ENCODE data around the gene PPP2R5C. TPM values are rescaled to one million over a fixed set of nuclear protein-coding genes. Genes with fewer than 3 reads are reported as not detected.

PPP2R5C gene
- total and polyA plus RNA-seq, 2 of the 8 experiments (the other 6 are each of a cell fraction or from before 2014, with no cell fraction given) = 49.6 to 95.9 TPM

DNA sequence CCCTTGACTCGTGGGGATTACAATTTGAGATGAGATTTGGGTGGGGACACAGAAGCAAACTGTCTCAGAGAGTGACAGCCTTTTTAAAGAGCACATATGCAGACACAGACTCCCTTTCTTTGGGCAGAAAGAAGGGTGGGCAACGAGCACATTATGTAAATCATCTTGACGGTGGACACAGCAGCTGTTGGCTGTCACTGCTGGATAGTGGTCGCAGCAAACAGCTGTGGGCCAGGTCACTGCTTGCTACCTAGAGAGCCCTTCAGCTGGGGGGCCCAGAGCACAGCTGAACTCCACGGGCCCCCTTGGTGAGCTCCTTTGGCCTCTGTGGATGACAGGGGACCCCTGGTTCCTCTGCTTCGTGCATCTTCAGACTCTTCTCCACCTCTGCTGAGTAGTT is 23.1 kb downstream of the PPP2R5C start (continued):
- no peak for TF ChIP-seq FOSL1 (IDR thresholded peaks at IDR 0.05; ENCODE audit: insufficient read depth, low read depth, low read length)
- no peak for TF ChIP-seq TCF12 (IDR thresholded peaks at IDR 0.05; ENCODE audit: low read depth, low read length)
- TF ChIP-seq SIRT6 (IDR thresholded peaks at IDR 0.05; ENCODE audit: low read length) = no peak
